ENCODE results near the gene TMEM14C.
"Not testable (repeated sequence)": the region's sequence is repeated elsewhere in the genome, so short reads cannot be mapped to it uniquely, and the experiment has no call there.

TMEM14C gene

DNA sequence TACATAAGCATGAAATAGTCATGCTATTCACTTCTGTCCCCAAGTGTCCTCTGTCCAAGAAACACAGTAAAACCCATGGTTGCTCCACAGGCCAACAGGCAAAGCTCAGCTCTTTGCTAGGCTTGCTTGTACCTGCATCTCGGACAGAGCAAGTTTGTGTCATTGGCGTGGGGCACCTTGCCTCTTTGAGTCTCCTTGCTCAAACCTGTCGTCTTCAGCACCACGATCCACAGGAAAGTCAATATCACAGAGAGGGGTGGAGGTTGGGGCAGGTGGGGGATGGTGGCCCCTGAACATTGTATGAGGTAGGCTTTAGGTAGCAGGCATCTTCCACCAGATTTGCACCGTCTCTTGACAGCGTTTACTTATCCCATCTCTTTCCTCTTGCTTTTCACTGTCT lies 20.6 kb downstream of the TMEM14C start:
- no peak overlapping the region for H3K4me3 ChIP-seq
- no peak for DNase-seq
- no peak overlapping the region for H3K27ac ChIP-seq
- no peaks in the 10 kb centered on the region for H3K27me3 ChIP-seq
- H3K9me3 ChIP-seq, result no peaks in the 10 kb centered on the region
- TF ChIP-seq, protein P1, sequence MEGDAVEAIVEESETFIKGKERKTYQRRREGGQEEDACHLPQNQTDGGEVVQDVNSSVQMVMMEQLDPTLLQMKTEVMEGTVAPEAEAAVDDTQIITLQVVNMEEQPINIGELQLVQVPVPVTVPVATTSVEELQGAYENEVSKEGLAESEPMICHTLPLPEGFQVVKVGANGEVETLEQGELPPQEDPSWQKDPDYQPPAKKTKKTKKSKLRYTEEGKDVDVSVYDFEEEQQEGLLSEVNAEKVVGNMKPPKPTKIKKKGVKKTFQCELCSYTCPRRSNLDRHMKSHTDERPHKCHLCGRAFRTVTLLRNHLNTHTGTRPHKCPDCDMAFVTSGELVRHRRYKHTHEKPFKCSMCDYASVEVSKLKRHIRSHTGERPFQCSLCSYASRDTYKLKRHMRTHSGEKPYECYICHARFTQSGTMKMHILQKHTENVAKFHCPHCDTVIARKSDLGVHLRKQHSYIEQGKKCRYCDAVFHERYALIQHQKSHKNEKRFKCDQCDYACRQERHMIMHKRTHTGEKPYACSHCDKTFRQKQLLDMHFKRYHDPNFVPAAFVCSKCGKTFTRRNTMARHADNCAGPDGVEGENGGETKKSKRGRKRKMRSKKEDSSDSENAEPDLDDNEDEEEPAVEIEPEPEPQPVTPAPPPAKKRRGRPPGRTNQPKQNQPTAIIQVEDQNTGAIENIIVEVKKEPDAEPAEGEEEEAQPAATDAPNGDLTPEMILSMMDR (IDR thresholded peaks at IDR 0.05), result no peak
- H3K36me3 ChIP-seq, result peaks cover 0 to 12% (median 0%) of the 10 kb centered on the region in 3 donors
- intact Hi-C loops (cut with DNase I; ENCODE audit: low total_unique reads), result no loop called here
- H3K4me1 ChIP-seq, result peaks cover 0 to 9% (median 4%) of the 10 kb centered on the region in 4 donors

DNA sequence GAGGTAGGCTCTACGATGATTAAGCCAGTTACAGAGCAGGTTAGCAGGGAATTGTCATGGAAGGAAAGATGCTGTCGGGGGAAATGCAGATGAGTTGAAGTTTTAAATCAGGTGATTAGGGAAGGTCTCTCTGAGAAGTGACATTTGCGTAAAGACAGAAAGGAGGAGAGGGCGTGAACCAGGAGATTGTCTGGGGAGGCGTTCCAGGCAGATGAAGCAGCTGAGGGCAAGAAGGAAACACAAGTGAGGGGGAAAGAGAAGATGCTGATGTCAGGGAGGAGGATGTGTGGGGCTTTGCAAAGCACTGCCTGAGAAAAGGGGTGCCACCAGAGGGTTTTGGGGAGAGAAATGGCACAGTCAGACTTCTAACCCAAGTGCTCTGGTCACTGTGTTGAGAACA lies 22.2 kb downstream of the TMEM14C start:
- intact Hi-C loops (cut with DNase I; ENCODE audit: low total_unique reads), result no loop called here

DNA sequence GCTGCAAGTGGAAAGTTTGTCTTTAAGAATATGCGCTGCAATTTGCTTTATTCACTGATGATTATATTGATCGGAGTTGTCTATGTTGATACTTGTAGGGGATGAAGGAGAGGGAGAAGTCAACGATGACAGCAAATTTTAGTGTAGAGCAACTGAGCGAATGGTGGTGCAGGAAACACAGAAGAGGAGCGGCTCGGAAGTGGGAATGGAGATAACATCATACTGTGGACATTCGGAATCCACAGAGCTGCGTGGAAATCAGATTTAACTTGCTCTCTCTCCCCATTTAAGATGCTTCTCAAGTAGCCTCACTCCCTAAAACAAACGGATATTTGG lies 24.0 kb downstream of the TMEM14C start:
- Histone ChIP-seq H3K4me3 (peak overlapping the region; percentile 62 to 85), H3K4me1 (peaks cover 0 to 25% (median 19%) of the 10 kb centered on the region in 4 donors), H3K27ac (peak overlapping the region; percentile 80 to 85), H3K9me3 (no peaks in the 10 kb centered on the region), H3K36me3 (peaks cover 0 to 30% (median 12%) of the 10 kb centered on the region in 3 donors), H3K27me3 (no peaks in the 10 kb centered on the region)
- intact Hi-C loops (cut with DNase I; ENCODE audit: low total_unique reads), result loop anchor here (1.0 to 2.0 kb wide), 2 partner anchors 25 to 52 kb away; partner anchors contain the start of genes C6orf52 and PAK1IP1
- no peak for DNase-seq
- TF ChIP-seq, protein P1 (IDR thresholded peaks at IDR 0.05), result no peak

More for the DNA sequence above, 22.2 kb downstream of the TMEM14C start:
- no peak for DNase-seq
- no peaks in the 10 kb centered on the region for H3K27me3 ChIP-seq
- TF ChIP-seq, protein P1 (IDR thresholded peaks at IDR 0.05), result no peak
- no peak overlapping the region for H3K27ac ChIP-seq
- no peaks in the 10 kb centered on the region for H3K9me3 ChIP-seq
- peaks cover 0 to 25% (median 19%) of the 10 kb centered on the region in 4 donors for H3K4me1 ChIP-seq
- peaks cover 0 to 17% (median 0%) of the 10 kb centered on the region in 3 donors for H3K36me3 ChIP-seq
- H3K4me3 ChIP-seq, result no peak overlapping the region

- TF ChIP-seq, protein P1 (IDR thresholded peaks at IDR 0.05), result no peak
- intact Hi-C loops (cut with DNase I; ENCODE audit: low total_unique reads), result loop anchor here (1.0 to 2.0 kb wide), 2 partner anchors 25 to 53 kb away; partner anchors contain the start of genes C6orf52 and PAK1IP1
- Histone ChIP-seq H3K4me3 (peak within 1 kb of the TSS; percentile 62 to 85), H3K9me3 (no peaks in the 10 kb centered on the region), H3K27ac (peak within 1 kb of the TSS; percentile 80 to 85), H3K4me1 (peaks cover 0 to 25% (median 19%) of the 10 kb centered on the region in 4 donors), H3K27me3 (no peaks in the 10 kb centered on the region), H3K36me3 (peaks cover 0 to 28% (median 17%) of the 10 kb centered on the region in 3 donors)
- peak; percentile 99 to 100 for DNase-seq
Measured at GRCh38 chr6:10747251-10747972, 24.5 kb downstream of the TMEM14C start, which contains the start of gene TMEM14B. Gene TMEM14B, plus strand, starts transcription at chr6:10747805. Its CDS starts 1,441 bp downstream, at chr6:10749246.

- intact Hi-C loops (cut with DNase I; ENCODE audit: low total_unique reads), result no loop called here
- TF ChIP-seq, protein P1 (IDR thresholded peaks at IDR 0.05), result no peak
- Histone ChIP-seq H3K27ac (no peak overlapping the region), H3K4me1 (peaks cover 0 to 25% (median 19%) of the 10 kb centered on the region in 4 donors), H3K27me3 (no peaks in the 10 kb centered on the region), H3K36me3 (peaks cover 12 to 47% (median 38%) of the 10 kb centered on the region in 3 donors), H3K9me3 (no peaks in the 10 kb centered on the region), H3K4me3 (no peak overlapping the region)
- no peak for DNase-seq
Measured at GRCh38 chr6:10749734-10750133, 26.9 kb downstream of the TMEM14C start.

- H3K9me3 ChIP-seq; H3K4me3 ChIP-seq; intact Hi-C loops (cut with DNase I; ENCODE audit: low total_unique reads); DNase-seq; H3K27ac ChIP-seq; H3K27me3 ChIP-seq: not testable (repeated sequence)
- Histone ChIP-seq H3K4me1 (peaks cover 0 to 25% (median 19%) of the 10 kb centered on the region in 4 donors), H3K36me3 (peaks cover 21 to 55% (median 46%) of the 10 kb centered on the region in 3 donors)
Measured at GRCh38 chr6:10750568-10750967, 27.7 kb downstream of the TMEM14C start.

GRCh38 chr6:10751757-10752156 lies 28.9 kb downstream of the TMEM14C start:
- H3K36me3 ChIP-seq, result peaks cover 24 to 67% (median 52%) of the 10 kb centered on the region in 3 donors
- peaks cover 0 to 25% (median 19%) of the 10 kb centered on the region in 4 donors for H3K4me1 ChIP-seq
- H3K27ac ChIP-seq; H3K9me3 ChIP-seq; H3K4me3 ChIP-seq; H3K27me3 ChIP-seq; DNase-seq; intact Hi-C loops (cut with DNase I; ENCODE audit: low total_unique reads): not testable (repeated sequence)
